DMS53 treated with DMSO at 0.1 percent for 48 hours (cell line): ENCODE measurements around the gene SAMD1.
A peak's percentile ranks its signal among the peaks of the same experiment; 100 is the strongest.

Source experiments
- DNase-seq: peaks from one replicate; lab custom pipeline; 2025; ENCODE audit not compliant: unreplicated experiment; lab: John Stamatoyannopoulos, UW

SAMD1 gene

DNA sequence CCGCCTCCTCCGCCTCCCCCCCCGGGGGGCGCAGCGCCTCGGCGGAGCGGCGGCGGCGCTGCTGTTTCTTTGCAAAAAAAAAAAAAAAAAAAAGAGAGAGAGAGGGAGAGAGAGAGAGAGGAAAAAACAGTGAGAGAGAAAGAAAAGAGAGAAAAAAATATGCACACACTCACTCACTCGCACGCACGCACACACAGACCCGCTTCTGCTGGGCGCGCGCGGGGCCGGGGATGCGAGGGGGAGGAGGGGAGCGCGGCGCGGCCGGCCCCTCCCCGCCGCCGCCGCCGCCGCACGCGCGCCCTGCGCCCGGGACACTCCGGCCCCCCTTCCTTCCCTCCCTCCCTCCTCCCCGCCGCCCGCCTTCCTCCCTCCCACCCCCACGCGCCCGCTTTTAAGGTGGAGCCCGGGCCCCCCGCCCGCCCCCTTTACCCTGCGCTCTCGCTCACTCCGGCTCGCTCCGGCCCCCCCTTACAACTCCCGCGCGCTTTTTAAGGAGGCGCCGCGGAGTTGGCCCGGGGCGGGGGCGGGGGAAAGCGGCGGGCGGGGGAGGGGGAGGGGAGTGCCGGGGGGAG lies at the start of gene SAMD1:
TSS of gene SAMD1 (minus strand) at position 243 of the 572 bp plus-strand sequence.
- peak; percentile 38 for DNase-seq

DNA sequence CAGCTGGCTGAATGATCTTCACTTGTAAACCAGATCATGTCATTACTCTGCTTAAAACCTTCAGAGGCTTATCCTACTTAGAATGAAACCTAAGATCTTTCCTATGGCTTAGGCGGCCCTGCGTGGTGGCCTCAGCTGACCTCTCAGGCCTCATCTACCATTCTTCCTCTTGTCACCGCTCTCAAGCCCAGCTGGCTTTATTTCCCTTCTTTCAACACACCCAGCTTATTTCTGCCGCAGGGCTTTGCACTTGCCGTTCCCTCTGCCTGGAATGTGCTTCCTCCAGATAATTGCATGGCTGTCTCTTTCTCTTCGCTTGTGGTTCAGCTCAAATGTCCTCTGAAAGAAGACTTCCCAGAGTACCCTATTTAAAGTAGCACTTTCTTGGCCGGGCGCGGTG lies 49.4 kb upstream of the SAMD1 start:
- DNase-seq: no peak

DNA sequence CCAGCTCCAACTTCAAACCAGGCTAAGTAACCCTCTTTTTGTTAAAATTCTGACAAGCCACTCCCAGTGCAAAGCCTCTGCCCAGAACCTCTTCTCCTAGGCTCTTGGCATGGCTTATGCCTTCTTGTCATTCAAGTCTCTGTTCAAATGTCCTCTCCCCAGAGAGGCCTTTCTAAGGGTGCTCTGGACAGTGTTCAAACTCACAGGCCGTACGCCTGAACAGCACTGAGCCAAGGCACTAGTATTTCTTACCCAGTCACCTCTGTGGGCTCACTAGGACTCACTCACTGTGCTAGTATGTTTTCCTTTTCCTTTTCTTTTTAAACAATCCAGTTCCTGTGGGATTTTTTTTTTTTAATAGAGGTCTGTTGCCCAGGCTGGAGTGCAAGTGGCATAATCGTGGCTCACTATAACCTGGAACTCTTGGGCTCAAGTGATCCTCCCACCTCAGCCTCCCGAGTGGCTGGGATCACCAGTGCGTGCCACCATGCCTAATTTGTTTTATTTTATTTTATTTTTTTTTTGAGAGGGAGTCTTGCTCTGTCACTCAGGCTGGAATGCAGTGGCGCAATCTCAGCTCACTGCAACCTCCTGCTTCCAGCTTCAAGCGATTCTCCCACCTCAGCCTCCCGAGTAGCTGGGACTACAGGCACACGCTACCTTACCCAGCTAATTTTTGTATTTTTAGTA lies 48.2 kb upstream of the SAMD1 start:
- DNase-seq: no peak

- peak; percentile 98 for DNase-seq
Measured at GRCh38 chr19:14136509-14137281, 46.1 kb upstream of the SAMD1 start, which contains the start of gene ASF1B. ASF1B (minus strand) TSS chr19:14136589; CDS start chr19:14136456, 133 bp downstream.

DNA sequence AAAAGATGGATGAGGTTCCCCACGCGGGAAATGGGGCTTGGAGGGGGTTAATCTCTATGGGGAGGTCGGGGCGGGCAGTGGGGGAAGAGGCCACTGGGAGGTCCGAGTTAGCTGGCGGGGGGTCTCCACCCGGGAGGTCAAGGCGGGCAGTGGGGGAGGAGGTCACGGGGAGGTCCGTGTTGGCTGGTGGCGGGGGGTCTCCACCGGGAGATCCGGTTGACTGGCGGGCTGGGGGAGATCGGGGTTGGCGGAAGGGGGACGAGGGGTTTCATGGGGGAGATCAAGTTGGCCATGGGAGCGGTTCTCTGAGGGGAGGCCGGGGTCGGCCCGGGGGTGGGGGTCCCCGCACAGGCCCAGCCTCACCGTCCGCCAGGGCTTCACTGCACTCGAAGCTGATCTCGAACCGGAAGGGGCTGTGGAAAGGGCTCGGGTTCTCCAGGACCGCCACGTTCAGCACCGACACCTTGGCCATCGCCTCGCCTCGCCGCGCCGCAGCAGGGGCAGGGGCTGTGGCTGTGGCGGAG lies 45.5 kb upstream of the SAMD1 start:
- no peak for DNase-seq

DNA sequence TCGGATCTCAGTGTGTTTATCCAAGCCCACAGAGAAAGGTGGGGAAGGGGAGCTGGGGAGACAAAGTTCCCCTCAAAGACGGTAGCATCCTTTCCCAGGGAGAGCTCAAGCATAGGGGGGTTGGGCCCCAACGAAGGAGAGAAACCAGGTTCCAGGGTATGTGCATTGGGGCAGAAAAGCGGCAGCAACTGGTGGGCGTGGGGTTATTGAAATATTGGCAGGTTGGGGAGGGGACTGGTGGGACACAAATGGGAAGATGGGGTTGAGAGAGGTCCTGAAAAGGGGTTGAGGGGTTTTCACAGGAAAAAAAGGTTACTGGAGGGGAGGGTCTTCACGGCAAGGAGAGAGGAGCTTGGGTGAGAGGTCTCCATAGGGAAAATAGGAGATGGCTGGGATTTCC lies 44.8 kb upstream of the SAMD1 start:
- no peak for DNase-seq

GRCh38 chr19:14127929-14128509 lies 37.5 kb upstream of the SAMD1 start:
- no peak for DNase-seq

- DNase-seq: no peak
Measured at GRCh38 chr19:14127176-14127575, 36.6 kb upstream of the SAMD1 start.

DNA sequence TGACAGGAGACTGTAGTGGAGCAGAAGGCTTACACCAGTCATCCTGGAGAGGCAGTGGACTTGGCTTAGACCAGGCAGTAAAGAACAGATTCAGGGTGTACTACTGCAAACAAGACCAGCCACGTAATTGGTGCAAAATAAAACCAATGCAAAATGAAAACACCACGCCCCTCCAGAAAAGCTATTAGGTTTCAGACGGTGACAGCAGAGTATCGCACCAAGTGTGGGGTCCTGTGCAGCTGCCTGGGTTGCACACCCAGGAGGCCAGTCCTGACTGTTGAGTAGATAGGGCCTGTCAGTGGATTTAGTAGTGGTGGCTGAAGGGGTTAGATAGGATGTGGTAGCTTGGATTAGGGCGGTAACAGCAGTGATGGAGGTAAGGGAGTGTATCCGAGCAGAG lies 32.4 kb upstream of the SAMD1 start:
- no peak for DNase-seq

DNA sequence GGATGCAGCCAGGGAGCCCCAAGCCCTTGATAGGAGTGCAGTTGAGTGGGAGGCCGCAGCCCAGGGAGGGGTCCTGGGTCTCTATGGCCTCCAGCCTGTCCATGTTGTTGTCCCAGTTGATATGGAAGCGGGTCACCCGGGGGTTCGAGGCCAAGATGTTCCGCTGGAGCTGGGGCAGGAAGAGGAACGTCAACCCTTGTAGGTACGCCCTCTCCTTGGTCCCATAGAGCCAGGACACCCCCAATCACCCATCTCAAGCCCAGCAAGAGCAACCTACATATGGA lies 29.9 kb upstream of the SAMD1 start:
- DNase-seq: no peak

DNA sequence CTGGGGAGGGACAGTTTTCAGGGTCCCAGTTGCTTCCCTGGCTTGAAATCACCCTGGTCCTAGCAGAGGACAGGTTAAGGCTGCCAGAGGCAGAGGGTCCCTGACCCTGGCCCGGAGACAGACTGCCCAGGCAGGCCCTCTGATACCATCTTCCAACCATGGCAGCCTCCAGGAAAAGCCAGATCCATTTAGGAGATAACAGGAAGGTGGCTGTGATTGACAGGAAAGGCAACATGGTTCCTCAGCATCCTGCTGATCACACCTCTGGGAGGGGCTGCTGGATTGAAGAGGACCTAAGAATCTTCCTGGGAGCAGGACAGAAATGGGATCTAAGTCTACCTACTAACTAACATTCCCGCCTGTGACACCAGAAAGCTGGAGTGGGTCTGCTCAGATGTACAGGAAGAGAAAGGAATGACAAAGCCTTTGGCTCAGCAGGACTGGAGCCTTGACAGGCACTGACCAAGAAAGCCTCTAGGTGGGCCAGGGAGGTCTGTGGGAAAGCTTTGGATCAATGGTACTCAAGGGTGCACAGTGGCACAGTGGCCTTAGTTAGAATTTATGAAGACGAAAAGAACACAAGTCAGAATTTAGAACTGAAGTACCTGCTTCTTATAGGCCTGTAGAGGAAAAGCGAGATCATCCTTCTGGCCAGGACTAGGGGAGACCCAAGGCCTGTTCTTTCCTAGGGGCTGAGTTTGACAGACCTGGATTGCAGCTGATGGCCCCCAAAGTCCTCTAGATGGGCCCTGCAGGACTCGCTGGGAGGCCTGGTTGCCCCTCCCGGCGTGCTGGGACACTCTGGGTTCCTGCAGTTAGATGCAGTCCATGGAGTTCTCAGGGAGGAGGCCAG lies 29.3 kb upstream of the SAMD1 start:
- DNase-seq: no peak

- no peak for DNase-seq
Measured at GRCh38 chr19:14119146-14119545, 28.6 kb upstream of the SAMD1 start.

GRCh38 chr19:14118165-14119051 lies 27.9 kb upstream of the SAMD1 start:
- peak; percentile 21 for DNase-seq

GRCh38 chr19:14117668-14118164 lies 27.2 kb upstream of the SAMD1 start, which contains the start of gene PRKACA:
PRKACA (minus strand) TSS chr19:14117762; CDS start chr19:14117547, 215 bp downstream.
- DNase-seq: peak; percentile 92

- no peak for DNase-seq
Measured at GRCh38 chr19:14116918-14117578, 26.5 kb upstream of the SAMD1 start.

DNA sequence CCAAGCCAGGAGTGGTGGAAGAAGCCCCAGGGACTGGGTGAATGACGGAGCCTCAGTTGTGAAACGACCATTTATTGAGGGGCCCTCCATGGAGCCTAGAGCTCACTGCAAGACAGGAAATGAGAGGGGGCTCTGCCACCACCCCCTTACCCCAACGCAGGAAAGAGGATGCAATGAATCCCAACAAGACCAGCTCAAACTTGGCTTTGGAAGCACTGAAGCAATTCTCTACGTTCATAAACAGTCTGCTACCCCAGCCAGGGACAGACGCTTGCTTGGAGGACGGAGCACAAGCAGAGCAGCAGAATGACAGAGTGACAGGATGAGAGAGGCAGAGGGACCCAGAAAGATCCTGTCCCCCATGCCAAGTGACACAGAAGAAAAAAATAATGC lies 26.0 kb upstream of the SAMD1 start:
- DNase-seq: no peak

DNA sequence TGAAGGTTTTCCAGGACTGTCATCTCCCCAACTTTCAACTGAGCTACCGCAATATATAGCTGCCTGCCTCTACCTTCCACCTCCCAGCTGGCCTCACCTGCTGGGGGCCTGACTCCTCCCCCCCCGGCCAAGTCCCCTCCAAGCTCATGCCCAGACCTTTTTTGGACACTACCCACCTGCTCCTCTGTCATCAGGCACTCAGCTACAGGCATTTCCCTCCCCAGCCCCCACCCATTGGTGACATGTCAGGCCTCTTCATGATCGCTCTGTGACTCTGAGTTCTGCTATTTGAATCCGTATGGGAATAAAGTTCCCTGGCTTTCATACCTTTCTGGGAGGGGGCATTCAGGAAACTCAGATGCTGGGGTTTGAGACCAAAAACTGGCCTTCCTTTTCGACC lies 25.2 kb upstream of the SAMD1 start:
- no peak for DNase-seq

DNA sequence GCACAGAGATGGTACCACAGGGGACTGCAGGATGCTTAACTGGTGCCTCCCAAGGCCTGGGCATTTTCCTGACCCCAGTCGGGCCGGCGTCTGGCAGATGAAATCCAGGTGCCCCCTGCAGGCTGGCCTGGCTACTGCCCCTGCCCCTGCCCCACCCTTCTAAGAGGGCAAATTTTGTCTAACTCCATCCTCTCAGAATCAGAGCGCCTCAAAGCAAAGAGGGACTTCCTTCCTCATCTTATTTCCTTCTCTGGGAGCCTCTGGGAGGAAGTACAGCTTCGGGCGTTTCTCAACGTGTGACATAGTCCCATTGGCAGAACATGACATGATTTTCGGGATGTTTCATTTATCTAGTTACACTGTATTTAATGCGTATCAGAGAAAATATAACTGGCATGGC lies 24.3 kb upstream of the SAMD1 start:
- no peak for DNase-seq

GRCh38 chr19:14114439-14114838 lies 23.9 kb upstream of the SAMD1 start:
- DNase-seq: no peak
